ENCODE measurements around the gene ZNF142.
A peak's percentile ranks its signal among the peaks of the same experiment; 100 is the strongest.

Gene ZNF142

GRCh38 chr2:218648088-218648786 is 11.2 kb downstream of the ZNF142 start:
- TF ChIP-seq, protein P1, sequence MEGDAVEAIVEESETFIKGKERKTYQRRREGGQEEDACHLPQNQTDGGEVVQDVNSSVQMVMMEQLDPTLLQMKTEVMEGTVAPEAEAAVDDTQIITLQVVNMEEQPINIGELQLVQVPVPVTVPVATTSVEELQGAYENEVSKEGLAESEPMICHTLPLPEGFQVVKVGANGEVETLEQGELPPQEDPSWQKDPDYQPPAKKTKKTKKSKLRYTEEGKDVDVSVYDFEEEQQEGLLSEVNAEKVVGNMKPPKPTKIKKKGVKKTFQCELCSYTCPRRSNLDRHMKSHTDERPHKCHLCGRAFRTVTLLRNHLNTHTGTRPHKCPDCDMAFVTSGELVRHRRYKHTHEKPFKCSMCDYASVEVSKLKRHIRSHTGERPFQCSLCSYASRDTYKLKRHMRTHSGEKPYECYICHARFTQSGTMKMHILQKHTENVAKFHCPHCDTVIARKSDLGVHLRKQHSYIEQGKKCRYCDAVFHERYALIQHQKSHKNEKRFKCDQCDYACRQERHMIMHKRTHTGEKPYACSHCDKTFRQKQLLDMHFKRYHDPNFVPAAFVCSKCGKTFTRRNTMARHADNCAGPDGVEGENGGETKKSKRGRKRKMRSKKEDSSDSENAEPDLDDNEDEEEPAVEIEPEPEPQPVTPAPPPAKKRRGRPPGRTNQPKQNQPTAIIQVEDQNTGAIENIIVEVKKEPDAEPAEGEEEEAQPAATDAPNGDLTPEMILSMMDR (IDR thresholded peaks at IDR 0.05): peak; percentile 86

- TF ChIP-seq, protein P1 (IDR thresholded peaks at IDR 0.05): no peak
Measured at GRCh38 chr2:218645126-218645525, 14.3 kb downstream of the ZNF142 start.

- TF ChIP-seq, protein P1 (IDR thresholded peaks at IDR 0.05): no peak
Measured at GRCh38 chr2:218644721-218645120, 14.7 kb downstream of the ZNF142 start.

DNA sequence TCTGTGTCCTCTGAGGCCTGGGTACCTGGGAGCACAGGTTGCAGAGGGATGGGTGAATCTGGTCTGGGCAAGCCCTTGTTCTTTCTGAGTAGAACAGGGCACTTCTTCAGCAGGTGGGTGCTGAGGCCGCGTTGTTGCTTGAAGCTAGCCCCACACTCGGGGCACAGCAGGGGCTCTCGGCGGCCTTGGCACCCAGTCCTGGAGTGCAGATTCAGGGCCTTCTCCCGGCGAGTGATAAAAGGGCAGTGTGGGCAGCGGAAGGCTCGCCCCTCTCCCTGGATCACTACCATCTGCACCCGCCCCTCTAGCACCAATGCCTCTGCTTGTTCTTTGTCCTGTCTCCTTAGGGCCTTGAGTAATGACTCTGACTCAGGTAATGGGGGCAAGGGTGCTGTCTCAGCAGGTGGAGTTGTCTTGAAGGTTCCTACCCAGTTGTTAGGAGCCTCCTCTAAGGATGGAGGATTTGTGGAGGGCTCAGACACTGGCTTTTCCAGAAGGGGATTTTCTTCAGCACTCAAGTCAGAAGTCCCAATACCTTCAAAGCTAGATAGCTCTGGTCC is 15.6 kb downstream of the ZNF142 start:
- TF ChIP-seq, protein P1 (IDR thresholded peaks at IDR 0.05): no peak

- TF ChIP-seq, protein P1 (IDR thresholded peaks at IDR 0.05): no peak
Measured at GRCh38 chr2:218642786-218643185, 16.6 kb downstream of the ZNF142 start.

DNA sequence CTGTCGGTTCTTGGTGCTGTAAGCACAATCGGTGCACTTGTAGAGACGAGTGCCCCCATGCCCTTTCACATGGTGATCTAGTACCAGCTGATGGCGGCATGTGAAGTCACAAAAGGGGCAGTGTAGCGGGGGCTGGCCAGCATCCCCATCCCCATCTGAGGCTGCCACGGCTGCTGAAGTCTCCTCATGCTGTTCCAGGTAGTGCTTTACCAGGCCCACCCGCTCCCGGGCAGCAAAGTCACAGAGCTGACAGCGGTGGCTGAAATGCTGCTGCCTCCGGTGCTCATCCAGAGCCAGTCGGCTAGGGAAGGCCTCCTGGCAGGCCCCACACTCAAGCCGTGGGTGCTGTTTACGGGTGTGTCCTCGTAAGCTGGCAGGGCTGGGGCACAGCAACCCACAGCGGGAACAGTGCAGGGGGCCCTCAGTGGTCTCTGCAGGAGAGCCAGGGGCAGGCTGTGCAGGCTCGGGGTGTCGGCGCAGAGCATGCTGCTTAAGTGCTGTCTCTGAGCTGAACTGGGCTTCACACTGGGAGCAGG is 17.2 kb downstream of the ZNF142 start:
- TF ChIP-seq, protein P1 (IDR thresholded peaks at IDR 0.05): no peak

DNA sequence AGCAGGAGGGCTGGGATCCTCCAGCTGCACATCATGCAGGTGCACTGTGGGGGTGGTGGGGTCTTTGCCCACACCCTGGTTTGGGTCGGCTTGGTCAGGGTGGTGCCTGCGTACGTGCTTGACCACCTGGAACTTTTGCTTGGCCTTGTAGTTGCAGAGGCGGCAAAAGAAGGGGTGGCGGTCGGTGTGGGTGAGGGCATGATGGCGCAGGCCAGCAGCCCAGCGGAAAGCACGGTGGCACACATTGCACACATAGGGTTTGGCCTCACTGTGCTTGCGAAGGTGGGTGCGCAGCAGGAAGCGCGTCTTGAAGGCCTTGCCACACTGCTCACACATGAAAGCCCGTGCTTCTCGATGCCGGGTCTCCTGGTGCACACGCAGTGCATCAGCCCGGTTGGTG is 21.1 kb downstream of the ZNF142 start:
- TF ChIP-seq, protein P1 (IDR thresholded peaks at IDR 0.05): no peak

All from LNCAP (cell line).